ENCODE results near the gene BCR. TPM values are rescaled to one million over a fixed set of nuclear protein-coding genes. Genes with fewer than 3 reads are reported as not detected.

BCR gene
- total RNA-seq, 4 donors from 2014 or later: 19.2 to 63.5 (median 24.8) TPM

DNA sequence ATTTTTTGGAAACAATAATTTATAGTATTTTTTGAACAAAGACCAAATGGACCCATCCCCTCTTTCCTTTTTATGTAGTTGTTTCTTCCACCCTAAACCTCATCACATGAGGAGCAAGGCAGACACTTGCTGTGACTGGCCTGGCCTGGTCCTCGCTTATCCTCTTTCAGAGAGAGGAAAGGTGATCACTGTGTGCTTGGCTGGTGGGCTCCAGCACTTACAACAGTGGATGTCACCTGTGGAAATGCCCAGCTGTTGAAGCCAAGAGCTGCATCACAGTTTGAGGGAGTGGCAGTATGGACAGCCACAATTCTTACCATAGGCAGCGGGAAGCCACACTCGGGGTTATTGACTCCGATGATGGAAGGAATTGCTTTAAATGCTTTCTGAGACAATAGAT is 185.7 kb downstream of the BCR start:
- TF ChIP-seq, protein P1, sequence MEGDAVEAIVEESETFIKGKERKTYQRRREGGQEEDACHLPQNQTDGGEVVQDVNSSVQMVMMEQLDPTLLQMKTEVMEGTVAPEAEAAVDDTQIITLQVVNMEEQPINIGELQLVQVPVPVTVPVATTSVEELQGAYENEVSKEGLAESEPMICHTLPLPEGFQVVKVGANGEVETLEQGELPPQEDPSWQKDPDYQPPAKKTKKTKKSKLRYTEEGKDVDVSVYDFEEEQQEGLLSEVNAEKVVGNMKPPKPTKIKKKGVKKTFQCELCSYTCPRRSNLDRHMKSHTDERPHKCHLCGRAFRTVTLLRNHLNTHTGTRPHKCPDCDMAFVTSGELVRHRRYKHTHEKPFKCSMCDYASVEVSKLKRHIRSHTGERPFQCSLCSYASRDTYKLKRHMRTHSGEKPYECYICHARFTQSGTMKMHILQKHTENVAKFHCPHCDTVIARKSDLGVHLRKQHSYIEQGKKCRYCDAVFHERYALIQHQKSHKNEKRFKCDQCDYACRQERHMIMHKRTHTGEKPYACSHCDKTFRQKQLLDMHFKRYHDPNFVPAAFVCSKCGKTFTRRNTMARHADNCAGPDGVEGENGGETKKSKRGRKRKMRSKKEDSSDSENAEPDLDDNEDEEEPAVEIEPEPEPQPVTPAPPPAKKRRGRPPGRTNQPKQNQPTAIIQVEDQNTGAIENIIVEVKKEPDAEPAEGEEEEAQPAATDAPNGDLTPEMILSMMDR (IDR thresholded peaks at IDR 0.05; ENCODE audit: low read depth): no peak

Small RNAs within 50 kb of the gene (small RNA-seq; reads per million reads assigned to genes)
- gene BCRP8 (not detected), gene RF00017 (not detected), gene RF00066 (not detected), gene RN7SL263P (not detected)

Other genes starting within 250 kb of the BCR start
- gene GNAZ, start 110.0 kb upstream of the BCR start, total RNA-seq: 10 to 100 TPM in 1 of 4 donors, 1 to 10 TPM in 3; 4.1 to 16.2 (median 6.5) TPM
- gene RSPH14, start 38.5 kb upstream of the BCR start, total RNA-seq: not detected
- 1 to 10 TPM in 1 of 4 donors, under 1 TPM in 3; 0.38 to 1.0 (median 0.57) TPM for gene RAB36, start 35.0 kb upstream of the BCR start, total RNA-seq

All from subcutaneous adipose tissue (tissue), 4 donors.